Parathyroid adenoma (tissue), 2 donors: ENCODE data around the gene OLFM3.

Source experiments
- H2AFZ ChIP-seq: fragments of 300-600 bp; sonication (generic); one replicate; pipeline ENCODE4 v1.7.0; 2017; ENCODE audit warnings: antibody characterized with exemption, mild to moderate bottlenecking
- H3K27ac ChIP-seq: fragments of 300-600 bp; sonication (generic); one replicate; pipeline ENCODE4 v1.7.0; 2017
- H3K27me3 ChIP-seq: fragments of 300-600 bp; sonication (generic); one replicate; pipeline ENCODE4 v1.7.0; 2017; ENCODE audit warnings: low read length; ENCODE audit not compliant: control insufficient read depth, insufficient read depth
- H3K36me3 ChIP-seq: fragments of 300-600 bp; sonication (generic); one replicate; pipeline ENCODE4 v1.7.0; 2017; ENCODE audit warnings: low read length; ENCODE audit not compliant: control insufficient read depth, insufficient read depth
- H3K4me1 ChIP-seq: fragments of 300-600 bp; sonication (generic); one replicate; pipeline ENCODE4 v1.7.0; 2017; ENCODE audit warnings: control low read depth
- H3K4me2 ChIP-seq: fragments of 300-600 bp; sonication (generic); one replicate; pipeline ENCODE4 v1.7.0; 2017; ENCODE audit warnings: low read length
- H3K4me3 ChIP-seq: fragments of 300-600 bp; sonication (generic); one replicate; pipeline ENCODE4 v1.7.0; 2017; ENCODE audit warnings: low read depth, low read length
- H3K79me2 ChIP-seq: fragments of 300-600 bp; sonication (generic); one replicate; pipeline ENCODE4 v1.7.0; 2017; ENCODE audit warnings: control low read depth
- H3K9ac ChIP-seq: fragments of 300-600 bp; sonication (generic); one replicate; pipeline ENCODE4 v1.7.0; 2017; ENCODE audit warnings: mild to moderate bottlenecking
- H3K9me3 ChIP-seq: fragments of 300-600 bp; sonication (generic); one replicate; pipeline ENCODE4 v1.7.0; 2017; ENCODE audit warnings: low read length; ENCODE audit not compliant: control insufficient read depth
- TF ChIP-seq, protein P1 (sequence below): fragments of 300-600 bp; sonication (generic); IDR thresholded peaks from one replicate; pipeline ENCODE4 v1.7.0; 2017; ENCODE audit warnings: antibody characterized with exemption, mild to moderate bottlenecking
- donor health status: primary hyperparathyroidism.

Gene OLFM3

DNA sequence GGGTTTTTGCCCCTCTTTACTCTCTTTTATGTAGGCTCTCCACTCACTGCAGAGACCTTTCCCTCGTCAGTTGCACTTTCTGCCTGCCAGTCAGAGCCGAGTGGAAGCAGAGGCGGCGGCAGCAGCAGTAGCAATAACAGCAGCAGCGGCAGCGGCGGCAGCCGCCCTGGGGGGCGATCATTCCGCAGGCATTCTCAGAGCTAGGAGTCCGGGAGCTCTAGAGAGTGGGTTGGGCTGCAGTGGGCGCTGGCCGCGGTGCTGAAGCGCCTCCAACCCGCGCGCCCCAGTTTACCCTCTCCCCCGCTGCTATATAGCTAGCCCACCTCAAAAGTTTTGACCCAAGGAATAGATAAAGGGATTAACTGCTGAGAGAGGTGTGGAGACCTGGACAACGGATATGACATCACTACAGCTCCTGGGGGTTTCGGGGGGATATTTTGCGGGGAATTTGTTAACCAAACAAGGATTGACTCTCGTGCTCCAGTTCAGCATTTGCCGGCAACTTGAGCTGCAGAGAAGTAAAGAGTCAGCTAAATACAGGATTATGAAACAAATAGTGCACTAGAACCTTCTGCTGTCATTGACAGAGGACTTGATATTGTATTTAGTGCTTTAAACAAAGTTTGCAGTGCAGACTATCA lies at the start of gene OLFM3:
Gene OLFM3 (minus strand): TSS at position 102 of the 641 bp plus-strand sequence.
- no peak within 1 kb of the TSS for H3K4me3 ChIP-seq
- H3K4me1 ChIP-seq: no peaks in the 10 kb centered on the region
- H3K27me3 ChIP-seq: no peaks in the 10 kb centered on the region
- no peak within 1 kb of the TSS for H3K9ac ChIP-seq
- H2AFZ ChIP-seq: no peak within 1 kb of the TSS
- H3K4me2 ChIP-seq: no peak within 1 kb of the TSS
- H3K36me3 ChIP-seq: no peaks in the 10 kb centered on the region
- no peaks in the 10 kb centered on the region for H3K9me3 ChIP-seq
- TF ChIP-seq, protein P1, sequence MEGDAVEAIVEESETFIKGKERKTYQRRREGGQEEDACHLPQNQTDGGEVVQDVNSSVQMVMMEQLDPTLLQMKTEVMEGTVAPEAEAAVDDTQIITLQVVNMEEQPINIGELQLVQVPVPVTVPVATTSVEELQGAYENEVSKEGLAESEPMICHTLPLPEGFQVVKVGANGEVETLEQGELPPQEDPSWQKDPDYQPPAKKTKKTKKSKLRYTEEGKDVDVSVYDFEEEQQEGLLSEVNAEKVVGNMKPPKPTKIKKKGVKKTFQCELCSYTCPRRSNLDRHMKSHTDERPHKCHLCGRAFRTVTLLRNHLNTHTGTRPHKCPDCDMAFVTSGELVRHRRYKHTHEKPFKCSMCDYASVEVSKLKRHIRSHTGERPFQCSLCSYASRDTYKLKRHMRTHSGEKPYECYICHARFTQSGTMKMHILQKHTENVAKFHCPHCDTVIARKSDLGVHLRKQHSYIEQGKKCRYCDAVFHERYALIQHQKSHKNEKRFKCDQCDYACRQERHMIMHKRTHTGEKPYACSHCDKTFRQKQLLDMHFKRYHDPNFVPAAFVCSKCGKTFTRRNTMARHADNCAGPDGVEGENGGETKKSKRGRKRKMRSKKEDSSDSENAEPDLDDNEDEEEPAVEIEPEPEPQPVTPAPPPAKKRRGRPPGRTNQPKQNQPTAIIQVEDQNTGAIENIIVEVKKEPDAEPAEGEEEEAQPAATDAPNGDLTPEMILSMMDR: no peak
- no peaks in the 10 kb centered on the region for H3K79me2 ChIP-seq
- H3K27ac ChIP-seq: no peak within 1 kb of the TSS

DNA sequence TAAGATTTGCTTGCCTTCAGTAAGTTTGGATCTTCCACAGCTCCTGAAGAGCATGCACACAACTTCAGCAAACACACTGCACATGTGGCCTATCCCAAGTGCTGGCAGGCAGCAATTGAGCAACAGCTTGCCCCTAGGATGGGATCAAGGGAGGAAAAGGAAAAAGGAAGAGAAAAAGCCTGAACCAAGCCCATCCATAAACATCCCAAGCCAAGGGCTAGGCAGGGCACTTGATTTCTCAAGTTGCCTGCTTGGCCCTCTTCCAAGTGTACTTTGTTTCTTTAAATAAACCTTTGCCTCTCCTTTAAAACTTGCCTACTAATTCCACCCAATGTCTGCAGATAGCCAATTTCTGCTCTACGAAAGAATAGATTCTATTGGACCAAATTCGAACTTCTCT lies 49.0 kb upstream of the OLFM3 start:
- Histone ChIP-seq H3K27ac (no peak overlapping the region), H2AFZ (no peak overlapping the region), H3K9ac (no peak overlapping the region), H3K4me3 (no peak overlapping the region), H3K4me1 (no peaks in the 10 kb centered on the region), H3K36me3 (no peaks in the 10 kb centered on the region), H3K9me3 (no peaks in the 10 kb centered on the region), H3K27me3 (no peaks in the 10 kb centered on the region), H3K79me2 (no peaks in the 10 kb centered on the region), H3K4me2 (no peak overlapping the region)
- TF ChIP-seq, protein P1: no peak

DNA sequence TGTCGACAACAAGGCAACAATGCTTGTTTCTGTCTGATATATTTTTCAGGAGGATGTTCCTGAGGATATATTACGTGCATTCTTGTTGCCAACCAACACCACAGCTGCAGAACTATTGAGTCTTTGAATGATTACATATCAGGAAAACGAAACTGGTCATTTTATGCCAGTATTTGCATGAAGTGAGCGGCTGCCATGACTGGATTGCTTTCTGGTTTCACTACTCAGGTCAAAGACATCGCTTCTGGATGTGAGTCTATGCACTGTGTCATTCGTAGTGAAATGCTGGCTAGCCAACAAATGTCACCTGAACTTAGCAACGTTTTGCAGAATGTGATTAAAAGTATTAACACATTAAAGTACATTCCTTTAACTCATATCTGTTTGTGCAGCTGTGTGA lies 35.8 kb upstream of the OLFM3 start:
- Histone ChIP-seq H2AFZ (no peak overlapping the region), H3K79me2 (no peaks in the 10 kb centered on the region), H3K9me3 (no peaks in the 10 kb centered on the region), H3K4me3 (no peak overlapping the region), H3K36me3 (no peaks in the 10 kb centered on the region), H3K4me1 (no peaks in the 10 kb centered on the region), H3K4me2 (no peak overlapping the region), H3K27ac (no peak overlapping the region), H3K27me3 (no peaks in the 10 kb centered on the region), H3K9ac (no peak overlapping the region)
- TF ChIP-seq, protein P1: no peak

- Histone ChIP-seq H3K27ac (no peak overlapping the region), H3K4me1 (no peaks in the 10 kb centered on the region), H3K4me2 (no peak overlapping the region), H3K9me3 (no peaks in the 10 kb centered on the region), H2AFZ (no peak overlapping the region), H3K27me3 (no peaks in the 10 kb centered on the region), H3K36me3 (no peaks in the 10 kb centered on the region), H3K9ac (no peak overlapping the region), H3K4me3 (no peak overlapping the region), H3K79me2 (no peaks in the 10 kb centered on the region)
- TF ChIP-seq, protein P1: no peak
These were observed 22.8 kb upstream of the OLFM3 start for GRCh38 chr1:102019530-102019929.

DNA sequence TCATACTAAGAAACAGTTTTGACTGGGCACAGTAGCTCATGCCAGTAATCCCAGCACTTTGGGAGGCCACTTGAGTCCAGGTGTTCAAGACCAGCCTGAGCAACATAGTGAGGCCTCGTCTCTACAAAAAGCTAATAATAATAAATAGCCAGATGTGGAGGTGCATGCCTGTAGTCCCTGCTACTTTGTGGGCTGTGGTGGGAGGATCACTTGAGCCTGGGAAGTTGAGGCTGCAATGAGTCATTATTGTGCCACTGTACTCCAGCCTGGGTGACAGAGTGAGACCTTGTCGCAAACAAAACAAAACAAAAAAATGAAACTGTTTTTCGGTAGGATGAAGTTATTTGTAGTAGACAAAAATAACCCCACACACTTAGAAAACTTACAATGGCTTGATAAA lies 19.0 kb upstream of the OLFM3 start:
- Histone ChIP-seq H3K4me2 (no peak overlapping the region), H3K4me3 (no peak overlapping the region), H3K9me3 (no peaks in the 10 kb centered on the region), H3K9ac (no peak overlapping the region), H3K27me3 (no peaks in the 10 kb centered on the region), H2AFZ (no peak overlapping the region), H3K4me1 (no peaks in the 10 kb centered on the region), H3K36me3 (no peaks in the 10 kb centered on the region), H3K27ac (no peak overlapping the region), H3K79me2 (no peaks in the 10 kb centered on the region)
- TF ChIP-seq, protein P1: no peak
